WI38 (cell line): ENCODE measurements around the gene SLN.
"Not testable (repeated sequence)": the region's sequence is repeated elsewhere in the genome, so short reads cannot be mapped to it uniquely, and the experiment has no call there.

Experiments used
- H3K4me3 ChIP-seq: 2 replicates; pipeline ENCODE4 v1.5.1; 2011; ENCODE audit warnings: low read depth, mild to moderate bottlenecking, control low read depth, low read length
- TF ChIP-seq, protein P1 (sequence below): IDR thresholded peaks from 2 replicates; pipeline ENCODE4 v1.5.1; 2012; ENCODE audit warnings: low read depth, mild to moderate bottlenecking, control low read depth, low read length

SLN gene

DNA sequence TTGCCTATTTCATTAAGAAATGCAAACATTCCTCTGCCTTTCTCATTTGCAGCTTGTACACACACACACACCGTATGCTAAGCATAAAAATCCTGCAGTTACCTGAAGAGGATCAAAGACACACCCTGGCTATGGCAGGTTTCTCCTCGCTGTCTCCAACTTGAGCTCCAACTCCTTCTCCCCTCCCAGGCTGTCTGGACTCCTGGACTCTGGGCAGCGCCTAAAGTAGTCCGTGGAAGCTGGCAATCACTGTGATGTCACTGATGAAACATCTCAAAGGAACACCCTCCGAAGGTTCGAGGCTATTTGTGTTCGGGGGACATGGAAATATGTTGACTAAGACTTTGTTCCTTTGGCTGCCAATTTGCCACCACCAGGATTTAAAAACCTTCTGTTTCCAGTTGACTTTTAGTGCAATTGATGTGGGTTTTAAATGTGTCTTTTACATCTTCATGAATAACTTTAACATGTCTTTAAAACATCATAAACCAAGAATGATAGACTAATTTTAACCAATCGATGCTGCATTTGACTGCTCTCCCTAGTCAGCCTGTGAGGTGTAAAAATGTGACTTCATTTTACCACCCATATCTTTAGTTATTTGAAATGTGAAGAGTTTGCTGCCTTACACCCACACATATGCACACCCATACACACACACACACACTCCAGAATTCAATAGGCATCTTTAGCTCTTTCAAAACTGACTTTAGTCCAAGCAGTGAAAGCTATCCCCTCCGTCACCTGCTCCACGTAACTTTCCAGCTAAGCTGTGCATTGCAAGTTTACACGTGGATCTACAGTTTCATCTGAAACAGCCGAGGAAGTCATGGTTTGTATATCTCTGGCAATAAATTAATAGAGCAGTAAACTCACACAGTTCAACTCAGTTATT lies at the start of gene SLN:
Gene SLN (minus strand): TSS at position 196 of the 895 bp plus-strand sequence.
- TF ChIP-seq, protein P1, sequence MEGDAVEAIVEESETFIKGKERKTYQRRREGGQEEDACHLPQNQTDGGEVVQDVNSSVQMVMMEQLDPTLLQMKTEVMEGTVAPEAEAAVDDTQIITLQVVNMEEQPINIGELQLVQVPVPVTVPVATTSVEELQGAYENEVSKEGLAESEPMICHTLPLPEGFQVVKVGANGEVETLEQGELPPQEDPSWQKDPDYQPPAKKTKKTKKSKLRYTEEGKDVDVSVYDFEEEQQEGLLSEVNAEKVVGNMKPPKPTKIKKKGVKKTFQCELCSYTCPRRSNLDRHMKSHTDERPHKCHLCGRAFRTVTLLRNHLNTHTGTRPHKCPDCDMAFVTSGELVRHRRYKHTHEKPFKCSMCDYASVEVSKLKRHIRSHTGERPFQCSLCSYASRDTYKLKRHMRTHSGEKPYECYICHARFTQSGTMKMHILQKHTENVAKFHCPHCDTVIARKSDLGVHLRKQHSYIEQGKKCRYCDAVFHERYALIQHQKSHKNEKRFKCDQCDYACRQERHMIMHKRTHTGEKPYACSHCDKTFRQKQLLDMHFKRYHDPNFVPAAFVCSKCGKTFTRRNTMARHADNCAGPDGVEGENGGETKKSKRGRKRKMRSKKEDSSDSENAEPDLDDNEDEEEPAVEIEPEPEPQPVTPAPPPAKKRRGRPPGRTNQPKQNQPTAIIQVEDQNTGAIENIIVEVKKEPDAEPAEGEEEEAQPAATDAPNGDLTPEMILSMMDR, result no peak
- no peak within 1 kb of the TSS for H3K4me3 ChIP-seq

- not testable (repeated sequence) for H3K4me3 ChIP-seq
These were observed 47.0 kb upstream of the SLN start for GRCh38 chr11:107758719-107759355.

DNA sequence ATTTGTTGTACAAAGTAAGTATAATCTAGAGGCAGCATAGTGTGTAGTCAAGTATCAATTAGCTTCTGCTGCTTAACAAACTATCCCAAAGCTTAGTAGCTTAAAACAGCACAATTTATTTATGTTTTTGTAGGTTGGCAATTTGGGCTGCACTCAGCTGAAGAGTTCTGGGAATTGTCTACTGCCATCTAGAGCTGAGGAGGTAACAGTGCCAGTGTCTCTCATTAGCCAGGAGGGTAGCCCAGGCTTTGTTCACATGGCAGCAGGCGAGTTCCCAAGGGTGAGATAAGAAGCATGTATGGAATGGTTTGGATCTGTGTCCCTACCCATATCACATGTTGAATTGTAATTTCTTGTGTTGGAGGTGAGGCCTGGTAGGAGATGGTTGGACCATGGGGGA lies 45.8 kb upstream of the SLN start:
- H3K4me3 ChIP-seq, result no peak overlapping the region
- TF ChIP-seq, protein P1, result no peak

DNA sequence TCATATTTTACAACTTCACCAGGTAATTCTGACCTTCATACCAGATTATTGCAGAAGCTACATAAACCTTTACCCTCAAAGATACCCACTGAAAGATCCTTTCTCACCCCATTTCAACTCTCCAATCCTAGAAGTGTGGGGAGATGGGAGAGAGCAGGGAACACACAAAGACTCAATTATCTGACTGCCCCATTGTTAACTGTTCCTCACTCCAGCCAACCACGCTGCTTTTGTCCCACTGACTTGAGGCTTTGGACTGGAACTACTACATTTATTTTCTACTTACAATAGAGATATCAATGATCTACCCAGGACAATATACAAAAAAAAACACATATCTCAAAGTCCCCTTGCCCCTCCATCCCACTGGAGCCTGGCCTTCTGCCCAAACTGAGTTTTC lies 44.7 kb upstream of the SLN start:
- TF ChIP-seq, protein P1, result no peak
- no peak overlapping the region for H3K4me3 ChIP-seq

- TF ChIP-seq, protein P1, result no peak
- H3K4me3 ChIP-seq, result no peak overlapping the region
These were observed 41.3 kb upstream of the SLN start for GRCh38 chr11:107752949-107753822.

DNA sequence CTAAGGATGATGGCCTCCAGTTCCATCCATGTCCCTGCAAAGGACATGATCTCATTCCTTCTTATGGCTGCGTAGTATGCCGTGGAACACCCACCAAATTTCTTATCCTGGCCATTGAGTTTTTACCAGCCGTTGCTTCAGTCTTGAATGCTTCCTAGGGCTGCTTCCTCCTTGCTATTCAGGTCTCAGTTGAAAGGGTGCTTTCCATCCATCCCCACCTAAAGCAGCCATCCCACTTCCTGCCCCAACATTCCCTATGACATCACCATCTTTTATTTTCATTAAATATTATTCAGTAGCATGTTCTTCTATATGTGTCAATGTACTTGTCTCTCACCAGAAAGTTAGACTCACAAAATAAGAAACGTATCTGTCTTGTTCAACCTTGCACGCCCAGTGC lies 40.7 kb upstream of the SLN start:
- TF ChIP-seq, protein P1, result no peak

GRCh38 chr11:107751082-107751481 lies 39.2 kb upstream of the SLN start:
- no peak overlapping the region for H3K4me3 ChIP-seq
- TF ChIP-seq, protein P1, result no peak

More for the DNA sequence above, 40.7 kb upstream of the SLN start:
- no peak overlapping the region for H3K4me3 ChIP-seq
